B cell (primary cell): ENCODE data around the gene KLHL36. TPM values are rescaled to one million over a fixed set of nuclear protein-coding genes. Genes with fewer than 3 reads are reported as not detected.

Experiments used
- ATAC-seq: fragments of 200-7000 bp; cut with Tn5 transposase; one replicate; pipeline ENCODE4 v1.10.0; 2021; ENCODE audit warnings: low read depth, mild to moderate bottlenecking, moderate number of reproducible peaks, moderate library complexity
- CTCF ChIA-PET: fragments of 350-600 bp; sonication (Branson Sonifier 250); formaldehyde crosslinking; loops from one replicate; lab custom pipeline; 2021; ENCODE audit warnings: antibody characterized with exemption, inconsistent platforms; lab: Charles Lee
- POLR2A ChIA-PET: fragments of 350-600 bp; sonication (Branson Sonifier 250); formaldehyde crosslinking; loops from one replicate; lab custom pipeline; 2021; ENCODE audit warnings: antibody characterized with exemption; lab: Charles Lee
- DNase-seq: peaks from one replicate; pipeline ENCODE4 v3.0.0; 2013
- H2AFZ ChIP-seq: 2 replicates; pipeline ENCODE4 v1.6.1; 2012; ENCODE audit warnings: mild to moderate bottlenecking, low read depth, low read length; ENCODE audit not compliant: insufficient read depth, poor library complexity, severe bottlenecking
- H3K27ac ChIP-seq, 2 donors: 1 replicate in 1 of 2; 2 replicates in 1 of 2; pipeline ENCODE4 v1.5.1; 2012 to 2013; ENCODE audit warnings: low read length in 2 of 2, mild to moderate bottlenecking in 2 of 2, moderate library complexity in 1 of 2
- H3K27me3 ChIP-seq, 4 experiments: fragments of 200-600 bp in 1 of 4; sonication (generic) in 1 of 4; replicated peaks in 1 of 4; 1 replicate in 2 of 4; 2 replicates in 2 of 4; pipeline versions ENCODE4 v1.6.1 to v1.7.0; 2013 to 2016; ENCODE audit warnings: low read length in 3 of 4, mild to moderate bottlenecking in 2 of 4, mixed read lengths in 1 of 4, moderate library complexity in 1 of 4; ENCODE audit not compliant: insufficient read depth in 4 of 4, control insufficient read depth in 3 of 4; ENCODE audit errors: control extremely low read depth in 1 of 4
- H3K36me3 ChIP-seq, 2 experiments: replicated peaks in 1 of 2; 1 replicate in 1 of 2; 2 replicates in 1 of 2; pipeline versions ENCODE4 v1.6.1 to v1.7.1; 2013; ENCODE audit warnings: low read length in 1 of 2; ENCODE audit not compliant: insufficient read depth in 2 of 2, control insufficient read depth in 1 of 2; ENCODE audit errors: control extremely low read depth in 1 of 2, extremely low read depth in 1 of 2
- H3K4me1 ChIP-seq, 2 donors: fragments of 200-600 bp in 1 of 2; sonication (generic) in 1 of 2; 1 replicate in 1 of 2; 2 replicates in 1 of 2; pipeline versions ENCODE4 v1.5.1 to v1.6.1; 2013 to 2017; ENCODE audit warnings: low read length in 2 of 2; ENCODE audit not compliant: control insufficient read depth in 2 of 2, insufficient read depth in 2 of 2
- H3K4me2 ChIP-seq: replicated peaks from 2 replicates; pipeline ENCODE3; 2012; ENCODE audit warnings: mild to moderate bottlenecking, low read depth, low read length; ENCODE audit not compliant: poor library complexity, severe bottlenecking
- H3K4me3 ChIP-seq, 5 experiments: fragments of 200-600 bp in 1 of 5; sonication (generic) in 1 of 5; 1 replicate in 3 of 5; 2 replicates in 2 of 5; pipeline versions ENCODE4 v1.5.1 to v1.7.0; 2011 to 2016; ENCODE audit warnings: low read length in 4 of 5, mild to moderate bottlenecking in 4 of 5, low read depth in 2 of 5, control low read depth in 1 of 5, moderate library complexity in 1 of 5; ENCODE audit not compliant: insufficient read depth in 1 of 5; ENCODE audit errors: control extremely low read depth in 1 of 5, extremely low read depth in 1 of 5
- H3K79me2 ChIP-seq: fragments of 200-600 bp; sonication (generic); one replicate; pipeline ENCODE4 v1.6.0; 2016; ENCODE audit warnings: low read length; ENCODE audit not compliant: control insufficient read depth, insufficient read depth
- H3K9ac ChIP-seq: fragments of 200-600 bp; sonication (generic); 2 replicates; pipeline ENCODE4 v1.6.1; 2017; ENCODE audit warnings: mild to moderate bottlenecking, low read length, moderate library complexity
- H3K9me3 ChIP-seq, 3 donors: one replicate each; pipeline versions ENCODE4 v1.6.1 to v1.7.1; 2013; ENCODE audit warnings: low read length in 2 of 3; ENCODE audit not compliant: control insufficient read depth in 2 of 3, insufficient read depth in 1 of 3; ENCODE audit errors: control extremely low read depth in 1 of 3
- H4K20me1 ChIP-seq: 2 replicates; pipeline ENCODE4 v1.6.0; 2012; ENCODE audit warnings: mild to moderate bottlenecking, low read length; ENCODE audit not compliant: insufficient read depth, control insufficient read depth, poor library complexity, severe bottlenecking
- H3K27ac Mint-ChIP-seq: one replicate; pipeline ENCODE4 v1.8.0; 2021; ENCODE audit warnings: mixed read lengths
- H3K27me3 Mint-ChIP-seq: one replicate; pipeline ENCODE4 v1.8.0; 2021; ENCODE audit warnings: mixed read lengths
- H3K4me1 Mint-ChIP-seq: one replicate; pipeline ENCODE4 v1.8.0; 2021; ENCODE audit warnings: mixed read lengths
- H3K4me3 Mint-ChIP-seq: one replicate; pipeline ENCODE4 v1.8.0; 2021; ENCODE audit warnings: mixed read lengths
- H3K9me3 Mint-ChIP-seq: one replicate; pipeline ENCODE4 v1.8.0; 2022; ENCODE audit warnings: mixed read lengths; ENCODE audit not compliant: insufficient read depth
- CTCF ChIP-seq: fragments of 200-600 bp; IDR thresholded peaks from one replicate; pipeline ENCODE4 v1.8.0; 2022; ENCODE audit warnings: antibody characterized with exemption, mild to moderate bottlenecking
- EZH2 ChIP-seq: IDR thresholded peaks from 2 replicates; pipeline ENCODE4 v1.6.1; 2012; ENCODE audit warnings: borderline replicate concordance, low read depth, mild to moderate bottlenecking, moderate library complexity, low read length; ENCODE audit not compliant: insufficient read depth, poor library complexity, severe bottlenecking
- WGBS: methylation state at CpG from one replicate; pipeline ENCODE4 v1.1.5; 2013; ENCODE audit warnings: missing lambda C conversion rate; ENCODE audit not compliant: insufficient coverage; 5-methylcytosine and 5-hydroxymethylcytosine counted together
- intact Hi-C: fragments of 100-400 bp; cut with micrococcal nuclease; formaldehyde crosslinking; loops from one replicate; pipeline ENCODE4 v1.10.0; 2022
- polyA plus RNA-seq: library from polyadenylated mRNA; depleted of rRNA; stranded (reverse); fragments of >200 nt; gene quantifications from 2 replicates; pipeline ENCODE4 v1.2.3, GENCODE V29; 2012
- total RNA-seq, 2 donors: library from RNA; stranded (reverse); fragments of 120-200 nt in 1 of 2; gene quantifications; 1 replicate in 1 of 2; 2 replicates in 1 of 2; pipeline versions ENCODE4 v1.2.3 to v1.2.4, GENCODE V29; 2013 to 2022

The KLHL36 gene
- total and polyA plus RNA-seq, 2 donors (not counting 1 experiment from before 2014, with no cell fraction given): 90.3 to 135 TPM

- Mint-ChIP-seq H3K4me1 (peaks cover 10% of the 10 kb centered on the region), H3K4me3 (no peak overlapping the region), H3K9me3 (no peaks in the 10 kb centered on the region), H3K27me3 (peaks cover 7% of the 10 kb centered on the region), H3K27ac (no peak overlapping the region)
- H4K20me1 ChIP-seq: no peaks in the 10 kb centered on the region
- no peak overlapping the region for H3K27ac ChIP-seq
- no peak for DNase-seq
- H3K4me2 ChIP-seq: no peak overlapping the region
- POLR2A ChIA-PET: no interaction called here
- H3K9me3 ChIP-seq: no peaks in the 10 kb centered on the region
- 98% methylated on average over 8 of the region's 9 CpGs for WGBS
- no peaks in the 10 kb centered on the region for H3K36me3 ChIP-seq
- intact Hi-C loops: no loop called here
- H3K4me3 ChIP-seq: no peak overlapping the region
- TF ChIP-seq EZH2 (no peak), CTCF (no peak)
- H3K27me3 ChIP-seq: peaks cover 0 to 4% (median 0%) of the 10 kb centered on the region in 4 experiments
- no peaks in the 10 kb centered on the region for H3K79me2 ChIP-seq
- CTCF ChIA-PET: interaction anchor here (4.4 kb wide), 1 partner anchor 50 kb away, joined by 108 read pairs; no protein-coding TSS in a partner anchor
- H3K4me1 ChIP-seq: peaks cover 0 to 15% of the 10 kb centered on the region in 2 donors
- H2AFZ ChIP-seq: no peak overlapping the region
- ATAC-seq: no peak
- no peak overlapping the region for H3K9ac ChIP-seq
Observed at GRCh38 chr16:84675423-84675822, 27.1 kb downstream of the KLHL36 start.

GRCh38 chr16:84675884-84676283 lies 27.6 kb downstream of the KLHL36 start:
- no peak overlapping the region for H3K4me2 ChIP-seq
- Mint-ChIP-seq H3K4me1 (peaks cover 10% of the 10 kb centered on the region), H3K4me3 (no peak overlapping the region), H3K27ac (no peak overlapping the region), H3K9me3 (no peaks in the 10 kb centered on the region), H3K27me3 (peaks cover 11% of the 10 kb centered on the region)
- no peak overlapping the region for H3K9ac ChIP-seq
- ChIA-PET CTCF (no interaction called here), POLR2A (no interaction called here)
- DNase-seq: no peak
- no peak for ATAC-seq
- no peak for TF ChIP-seq EZH2
- TF ChIP-seq CTCF: no peak
- H3K27me3 ChIP-seq: peaks cover 0 to 4% (median 0%) of the 10 kb centered on the region in 4 experiments
- no peaks in the 10 kb centered on the region for H3K36me3 ChIP-seq
- H3K79me2 ChIP-seq: no peaks in the 10 kb centered on the region
- H4K20me1 ChIP-seq: no peaks in the 10 kb centered on the region
- H3K4me1 ChIP-seq: peaks cover 0 to 15% of the 10 kb centered on the region in 2 donors
- 100% methylated on average over 1 of the region's 2 CpGs for WGBS
- H3K9me3 ChIP-seq: no peaks in the 10 kb centered on the region
- intact Hi-C loops: no loop called here
- H2AFZ ChIP-seq: no peak overlapping the region
- no peak overlapping the region for H3K4me3 ChIP-seq
- H3K27ac ChIP-seq: no peak overlapping the region
